Suppressor macrophage (primary cell): ENCODE results near the gene GALT.

Experiments used
- DNase-seq, 4 experiments: peaks; one replicate each; pipeline ENCODE4 v3.0.0-alpha.2; 2020 to 2022

GALT gene

GRCh38 chr9:34651876-34652601 is 5.6 kb downstream of the GALT start, which contains the start of gene IL11RA:
Gene IL11RA, plus strand, starts transcription at chr9:34652185. Its CDS starts 3,033 bp downstream, at chr9:34655218.
- peak; percentile 48 to 74 (median 70) for DNase-seq

GRCh38 chr9:34652602-34653000 is 6.1 kb downstream of the GALT start:
- no peak for DNase-seq

GRCh38 chr9:34653151-34654072 is 6.9 kb downstream of the GALT start:
- no peak for DNase-seq

- DNase-seq: no peak
These were observed 8.0 kb downstream of the GALT start for GRCh38 chr9:34654323-34655051.

GRCh38 chr9:34655394-34655793 is 8.9 kb downstream of the GALT start:
- DNase-seq: no peak

GRCh38 chr9:34656992-34657391 is 10.5 kb downstream of the GALT start:
- no peak for DNase-seq

- no peak for DNase-seq
These were observed 12.0 kb downstream of the GALT start for GRCh38 chr9:34658461-34658860.

- no peak for DNase-seq
These were observed 13.2 kb downstream of the GALT start for GRCh38 chr9:34659592-34660253.

GRCh38 chr9:34662526-34663302 is 16.2 kb downstream of the GALT start, which contains the start of gene CCL27:
Gene CCL27, minus strand, starts transcription at chr9:34662657. Its CDS starts 24 bp downstream, at chr9:34662633.
- no peak for DNase-seq

- no peak for DNase-seq
These were observed 16.8 kb downstream of the GALT start for GRCh38 chr9:34663303-34663605.

- peak; percentile 83 to 88 (median 86) for DNase-seq
These were observed 18.0 kb downstream of the GALT start for GRCh38 chr9:34664281-34665066.

- DNase-seq: no peak
These were observed 18.5 kb downstream of the GALT start for GRCh38 chr9:34665067-34665380.

GRCh38 chr9:34665381-34666250 is 19.1 kb downstream of the GALT start:
- DNase-seq: peak; percentile 92 to 96 (median 93)

- DNase-seq: no peak
These were observed 23.5 kb downstream of the GALT start for GRCh38 chr9:34669809-34670562.

- no peak for DNase-seq
These were observed 24.8 kb downstream of the GALT start for GRCh38 chr9:34671307-34671706.

- DNase-seq: no peak
These were observed 28.0 kb downstream of the GALT start for GRCh38 chr9:34674440-34674839.

GRCh38 chr9:34675048-34675714 is 28.7 kb downstream of the GALT start:
- peak; percentile 86 to 95 (median 90) for DNase-seq

- no peak for DNase-seq
These were observed 29.4 kb downstream of the GALT start for GRCh38 chr9:34675869-34676268.

GRCh38 chr9:34684145-34684544 is 37.7 kb downstream of the GALT start:
- no peak for DNase-seq
